Ovary (tissue), 9 donors: Measurements from ENCODE around the gene ACAP3. TPM values are rescaled to one million over a fixed set of nuclear protein-coding genes. Genes with fewer than 3 reads are reported as not detected.

Experiments
- DNase-seq, 5 donors: peaks; one replicate each; pipeline ENCODE4 v3.0.0-alpha.2; 2019 to 2020
- H3K27ac ChIP-seq, 2 donors: fragments of 200-600 bp; one replicate each; pipeline versions ENCODE4 v1.5.1 to v1.8.0; 2019 to 2022
- H3K27me3 ChIP-seq: fragments of 200-600 bp; one replicate; pipeline ENCODE4 v1.8.0; 2022
- H3K36me3 ChIP-seq: fragments of 200-600 bp; sonication (generic); one replicate; pipeline ENCODE4 v1.5.1; 2019
- H3K4me1 ChIP-seq: one replicate; pipeline ENCODE4 v1.8.1; 2013; ENCODE audit warnings: mild to moderate bottlenecking, moderate library complexity; ENCODE audit not compliant: insufficient read depth
- H3K4me3 ChIP-seq: fragments of 200-600 bp; sonication (generic); one replicate; pipeline ENCODE4 v1.5.1; 2017
- H3K9me3 ChIP-seq, 2 donors: fragments of 200-600 bp in 1 of 2; sonication (generic) in 1 of 2; one replicate each; pipeline versions ENCODE4 v1.5.1 to v1.8.1; 2013 to 2019; ENCODE audit warnings: mild to moderate bottlenecking in 1 of 2, moderate library complexity in 1 of 2
- EP300 ChIP-seq: sonication (generic); formaldehyde crosslinking; IDR thresholded peaks from one replicate; pipeline ENCODE4 v1.6.1; 2017; ENCODE audit warnings: antibody characterized with exemption
- POLR2A ChIP-seq: fragments of 450-650 bp; IDR thresholded peaks from one replicate; pipeline ENCODE4 v1.6.1; 2017; ENCODE audit warnings: antibody characterized with exemption, mild to moderate bottlenecking, moderate library complexity
- WGBS, 3 donors: extraction: QIAGEN DNeasy Blood & Tissue Kit in 1 of 3; methylation state at CpG; one replicate each; pipeline versions ENCODE4 v1.1.5 to v1.1.7; 2013 to 2017; 5-methylcytosine and 5-hydroxymethylcytosine counted together
- intact Hi-C, 4 donors: fragments of 100-400 bp; cut with DNase I; formaldehyde crosslinking; loops; one replicate each; pipeline versions ENCODE4 v1.11.0 to v1.15.1; 2022 to 2023
- polyA plus RNA-seq, 2 donors: library from polyadenylated mRNA; stranded (reverse); fragments of 200-250 nt in 1 of 2; fragments of 350-450 nt in 1 of 2; fragmentation: Illumina TruSeq in 1 of 2; extraction: RNeasy Lipid Tissue Mini Kit (QIAGEN cat#74804) in 1 of 2; gene quantifications; one replicate each; pipeline ENCODE4 v1.2.3, GENCODE V29; 2013 to 2014
- total RNA-seq, 7 donors: library from RNA; depleted of rRNA in 2 of 7; stranded (reverse); fragments of >200 nt in 2 of 7; fragmentation: NEBNext Ultra II Directional in 3 of 7; extraction: Animal tissue kit (Norgen Biotek cat#: 25700) in 3 of 7; gene quantifications; one replicate each; pipeline versions ENCODE4 v1.1.0 to v1.2.4, GENCODE V29; 2016 to 2023
- TF ChIP-seq, protein P1 (sequence below), 3 donors: fragments of 450-650 bp in 2 of 3; fragments of 200-600 bp in 1 of 3; IDR thresholded peaks; one replicate each; pipeline versions ENCODE4 v1.5.1 to v1.8.0; 2016 to 2022; ENCODE audit warnings: antibody characterized with exemption in 3 of 3, mild to moderate bottlenecking in 1 of 3
- donor health status: DM: no; HTN: no; CAD: no; lungs with moderate emphysema.
- donor health status: DM: no; HTN: no; CAD: no.
- donor health status: Bipolar disorder and iron deficiency.
- donor health status: DM: yes; HTN: yes; CAD: no.
- donor health status: DM: no; HTN: no; CAD: no.
- donor health status: DM: yes; HTN: yes; CAD: no.

The ACAP3 gene
- total and polyA plus RNA-seq, 9 donors, result 3.5 to 62.4 (median 45.1) TPM

DNA sequence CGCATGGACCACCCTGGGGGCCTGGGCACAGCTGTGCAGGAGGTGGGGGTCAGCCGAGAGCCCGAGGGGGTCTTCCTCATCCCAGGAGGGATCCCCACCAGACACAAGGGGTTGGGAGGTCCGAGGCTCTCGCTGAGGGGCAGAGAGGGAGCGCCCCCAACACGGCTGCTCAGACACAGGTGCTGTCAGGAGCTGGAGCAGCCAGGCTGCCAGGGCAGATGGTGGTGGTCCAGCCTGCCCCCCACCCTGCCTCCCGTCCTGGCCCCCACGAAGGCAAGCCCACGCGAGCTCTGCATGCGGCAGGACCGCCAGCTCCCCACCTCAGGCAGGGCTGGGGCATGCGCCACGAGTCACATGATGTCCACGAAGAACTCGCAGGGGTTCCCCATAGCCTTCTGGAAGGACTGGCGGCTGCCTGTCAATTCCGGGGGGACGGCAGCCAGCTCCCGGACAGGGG lies 28.1 kb upstream of the ACAP3 start:
- TF ChIP-seq POLR2A, result no peak
- no peaks in the 10 kb centered on the region for H3K9me3 ChIP-seq
- H3K4me1 ChIP-seq, result no peaks in the 10 kb centered on the region
- no peaks in the 10 kb centered on the region for H3K27me3 ChIP-seq
- intact Hi-C loops, result no loop called here
- WGBS, 3 donors, result 81 to 90% (median 83%) methylated on average over 15 to 21 of the region's 21 CpGs
- DNase-seq, result no peak
- no peaks in the 10 kb centered on the region for H3K36me3 ChIP-seq
- no peak overlapping the region for H3K27ac ChIP-seq
- no peak overlapping the region for H3K4me3 ChIP-seq

DNA sequence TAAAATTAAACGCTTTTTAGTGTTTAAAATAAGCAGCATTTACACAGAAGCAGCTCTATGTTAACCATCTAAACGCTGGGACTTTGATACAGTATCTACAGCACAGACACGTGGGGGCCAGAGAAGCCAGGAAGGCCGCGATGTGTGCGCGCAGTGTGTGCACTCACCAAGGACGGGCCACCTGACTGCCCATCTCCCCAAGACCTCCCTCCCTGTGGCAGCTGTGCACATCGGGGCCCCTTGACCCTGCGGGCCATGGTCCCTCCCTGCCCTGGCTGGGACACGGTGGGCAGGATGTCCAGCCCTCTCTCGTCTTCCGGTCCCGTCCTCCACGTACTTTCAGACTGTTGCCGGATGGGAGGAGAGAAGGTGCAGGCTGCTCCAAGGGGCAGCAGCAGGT lies 27.6 kb upstream of the ACAP3 start:
- no peak overlapping the region for H3K4me3 ChIP-seq
- H3K9me3 ChIP-seq, result no peaks in the 10 kb centered on the region
- DNase-seq, result no peak
- TF ChIP-seq POLR2A (no peak), EP300 (no peak)
- TF ChIP-seq, protein P1, sequence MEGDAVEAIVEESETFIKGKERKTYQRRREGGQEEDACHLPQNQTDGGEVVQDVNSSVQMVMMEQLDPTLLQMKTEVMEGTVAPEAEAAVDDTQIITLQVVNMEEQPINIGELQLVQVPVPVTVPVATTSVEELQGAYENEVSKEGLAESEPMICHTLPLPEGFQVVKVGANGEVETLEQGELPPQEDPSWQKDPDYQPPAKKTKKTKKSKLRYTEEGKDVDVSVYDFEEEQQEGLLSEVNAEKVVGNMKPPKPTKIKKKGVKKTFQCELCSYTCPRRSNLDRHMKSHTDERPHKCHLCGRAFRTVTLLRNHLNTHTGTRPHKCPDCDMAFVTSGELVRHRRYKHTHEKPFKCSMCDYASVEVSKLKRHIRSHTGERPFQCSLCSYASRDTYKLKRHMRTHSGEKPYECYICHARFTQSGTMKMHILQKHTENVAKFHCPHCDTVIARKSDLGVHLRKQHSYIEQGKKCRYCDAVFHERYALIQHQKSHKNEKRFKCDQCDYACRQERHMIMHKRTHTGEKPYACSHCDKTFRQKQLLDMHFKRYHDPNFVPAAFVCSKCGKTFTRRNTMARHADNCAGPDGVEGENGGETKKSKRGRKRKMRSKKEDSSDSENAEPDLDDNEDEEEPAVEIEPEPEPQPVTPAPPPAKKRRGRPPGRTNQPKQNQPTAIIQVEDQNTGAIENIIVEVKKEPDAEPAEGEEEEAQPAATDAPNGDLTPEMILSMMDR (IDR thresholded peaks at IDR 0.05), result no peak
- no peaks in the 10 kb centered on the region for H3K4me1 ChIP-seq
- H3K27ac ChIP-seq, result no peak overlapping the region
- no peaks in the 10 kb centered on the region for H3K27me3 ChIP-seq
- 62 to 65% (median 64%) methylated on average over 16 of the region's 16 CpGs for WGBS, 3 donors
- intact Hi-C loops, result no loop called here
- no peaks in the 10 kb centered on the region for H3K36me3 ChIP-seq

DNA sequence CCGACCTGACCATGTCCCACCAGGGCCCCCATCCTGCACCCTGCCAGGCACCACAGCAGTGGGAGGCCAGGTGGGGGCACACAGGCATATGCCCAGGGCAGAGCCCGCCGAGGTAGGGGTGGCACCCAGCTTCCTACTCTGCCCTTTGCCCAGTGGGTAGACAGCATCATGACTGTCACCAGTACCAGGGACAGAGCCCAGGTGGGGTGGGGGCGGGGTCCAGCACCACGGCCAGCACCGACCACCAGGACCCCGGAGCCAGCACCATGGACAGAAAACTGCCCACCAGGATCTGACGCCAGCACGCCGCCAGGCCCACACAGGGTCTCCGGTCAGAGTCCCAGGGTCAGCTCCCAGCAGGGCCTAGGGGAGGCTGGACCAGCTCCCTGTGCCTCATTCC lies 27.1 kb upstream of the ACAP3 start:
- WGBS, 3 donors, result 57 to 66% (median 57%) methylated on average over 10 to 11 of the region's 11 CpGs
- intact Hi-C loops, result no loop called here
- TF ChIP-seq EP300, result no peak
- TF ChIP-seq, protein P1 (IDR thresholded peaks at IDR 0.05), result no peak
- no peak for TF ChIP-seq POLR2A

DNA sequence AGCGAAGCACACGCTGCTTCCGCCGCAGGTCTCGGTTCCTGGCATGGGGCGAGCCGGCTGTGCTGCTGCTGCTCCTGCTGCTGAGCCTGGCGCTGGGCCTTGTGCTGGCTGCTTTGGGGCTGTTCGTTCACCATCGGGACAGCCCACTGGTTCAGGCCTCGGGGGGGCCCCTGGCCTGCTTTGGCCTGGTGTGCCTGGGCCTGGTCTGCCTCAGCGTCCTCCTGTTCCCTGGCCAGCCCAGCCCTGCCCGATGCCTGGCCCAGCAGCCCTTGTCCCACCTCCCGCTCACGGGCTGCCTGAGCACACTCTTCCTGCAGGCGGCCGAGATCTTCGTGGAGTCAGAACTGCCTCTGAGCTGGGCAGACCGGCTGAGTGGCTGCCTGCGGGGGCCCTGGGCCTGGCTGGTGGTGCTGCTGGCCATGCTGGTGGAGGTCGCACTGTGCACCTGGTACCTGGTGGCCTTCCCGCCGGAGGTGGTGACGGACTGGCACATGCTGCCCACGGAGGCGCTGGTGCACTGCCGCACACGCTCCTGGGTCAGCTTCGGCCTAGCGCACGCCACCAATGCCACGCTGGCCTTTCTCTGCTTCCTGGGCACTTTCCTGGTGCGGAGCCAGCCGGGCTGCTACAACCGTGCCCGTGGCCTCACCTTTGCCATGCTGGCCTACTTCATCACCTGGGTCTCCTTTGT lies 26.0 kb upstream of the ACAP3 start:
- Histone ChIP-seq H3K27me3 (no peaks in the 10 kb centered on the region), H3K4me3 (no peak overlapping the region), H3K4me1 (no peaks in the 10 kb centered on the region), H3K36me3 (no peaks in the 10 kb centered on the region), H3K27ac (no peak overlapping the region), H3K9me3 (no peaks in the 10 kb centered on the region)
- TF ChIP-seq EP300, result no peak
- TF ChIP-seq POLR2A, result no peak
- TF ChIP-seq, protein P1 (IDR thresholded peaks at IDR 0.05), result no peak
- 66 to 74% (median 74%) methylated on average over 30 to 36 of the region's 36 CpGs for WGBS, 3 donors
- intact Hi-C loops, result no loop called here
- DNase-seq, result peak in 1 of 5 donors; percentile 62

More for the DNA sequence above, 27.1 kb upstream of the ACAP3 start:
- Histone ChIP-seq H3K27me3 (no peaks in the 10 kb centered on the region), H3K27ac (no peak overlapping the region), H3K9me3 (no peaks in the 10 kb centered on the region), H3K36me3 (no peaks in the 10 kb centered on the region), H3K4me1 (no peaks in the 10 kb centered on the region), H3K4me3 (no peak overlapping the region)
- no peak for DNase-seq

GRCh38 chr1:1332774-1333480 lies 25.2 kb upstream of the ACAP3 start:
- H3K9me3 ChIP-seq, result no peaks in the 10 kb centered on the region
- DNase-seq, result no peak
- TF ChIP-seq EP300, result no peak
- TF ChIP-seq POLR2A, result no peak
- TF ChIP-seq, protein P1 (IDR thresholded peaks at IDR 0.05), result no peak
- H3K36me3 ChIP-seq, result no peaks in the 10 kb centered on the region
- no peak overlapping the region for H3K27ac ChIP-seq
- H3K27me3 ChIP-seq, result no peaks in the 10 kb centered on the region
- WGBS, 3 donors, result 48 to 69% (median 58%) methylated on average over 26 to 48 of the region's 48 CpGs
- H3K4me3 ChIP-seq, result no peak overlapping the region
- intact Hi-C loops, result no loop called here
- no peaks in the 10 kb centered on the region for H3K4me1 ChIP-seq
